BE2C (cell line): ENCODE measurements around the gene AP4B1.

Experiments
- DNase-seq: peaks from one replicate; pipeline ENCODE4 v3.0.0-alpha.2; 2020
- H3K27me3 ChIP-seq: fragments of 250-450 bp; sonication (Bioruptor Pico); 2 replicates; pipeline ENCODE4 v1.5.1; 2020; ENCODE audit warnings: mild to moderate bottlenecking
- H3K36me3 ChIP-seq: fragments of 250-450 bp; sonication (Bioruptor Pico); 2 replicates; pipeline ENCODE4 v1.5.1; 2020; ENCODE audit warnings: mild to moderate bottlenecking
- H3K4me1 ChIP-seq: fragments of 250-450 bp; sonication (Bioruptor Pico); 2 replicates; pipeline ENCODE4 v1.5.1; 2020
- H3K4me3 ChIP-seq: 2 replicates; pipeline ENCODE4 v1.5.1; 2011; ENCODE audit warnings: low read depth, low read length
- H3K9me3 ChIP-seq: fragments of 250-450 bp; sonication (Bioruptor Pico); 2 replicates; pipeline ENCODE4 v1.5.1; 2020
- TF ChIP-seq, protein P1 (sequence below): IDR thresholded peaks from 2 replicates; pipeline ENCODE4 v1.5.1; 2012; ENCODE audit warnings: mild to moderate bottlenecking, low read depth, low read length

The AP4B1 gene

DNA sequence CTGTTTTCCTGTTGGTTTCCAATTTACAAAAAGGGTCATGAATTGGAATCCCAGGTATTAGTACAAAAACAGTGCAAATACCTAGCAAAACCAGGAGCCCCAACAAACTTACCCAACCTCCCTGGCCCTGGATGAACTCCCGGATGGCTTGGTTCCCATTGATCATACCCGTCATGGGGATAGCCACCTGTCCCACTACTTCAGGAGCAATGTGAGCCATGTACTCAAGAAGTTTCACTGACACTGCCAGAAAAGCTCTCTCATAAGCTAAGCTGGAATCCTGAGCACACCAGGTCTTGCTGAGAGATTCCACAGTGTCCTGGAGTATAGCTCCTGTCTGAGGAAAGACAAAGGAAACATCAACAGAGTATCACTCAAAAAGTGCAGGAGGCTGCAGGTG, 22.9 kb downstream of the AP4B1 start:
- no peak for DNase-seq
- no peaks in the 10 kb centered on the region for H3K9me3 ChIP-seq
- H3K4me3 ChIP-seq = no peak overlapping the region
- TF ChIP-seq, protein P1, sequence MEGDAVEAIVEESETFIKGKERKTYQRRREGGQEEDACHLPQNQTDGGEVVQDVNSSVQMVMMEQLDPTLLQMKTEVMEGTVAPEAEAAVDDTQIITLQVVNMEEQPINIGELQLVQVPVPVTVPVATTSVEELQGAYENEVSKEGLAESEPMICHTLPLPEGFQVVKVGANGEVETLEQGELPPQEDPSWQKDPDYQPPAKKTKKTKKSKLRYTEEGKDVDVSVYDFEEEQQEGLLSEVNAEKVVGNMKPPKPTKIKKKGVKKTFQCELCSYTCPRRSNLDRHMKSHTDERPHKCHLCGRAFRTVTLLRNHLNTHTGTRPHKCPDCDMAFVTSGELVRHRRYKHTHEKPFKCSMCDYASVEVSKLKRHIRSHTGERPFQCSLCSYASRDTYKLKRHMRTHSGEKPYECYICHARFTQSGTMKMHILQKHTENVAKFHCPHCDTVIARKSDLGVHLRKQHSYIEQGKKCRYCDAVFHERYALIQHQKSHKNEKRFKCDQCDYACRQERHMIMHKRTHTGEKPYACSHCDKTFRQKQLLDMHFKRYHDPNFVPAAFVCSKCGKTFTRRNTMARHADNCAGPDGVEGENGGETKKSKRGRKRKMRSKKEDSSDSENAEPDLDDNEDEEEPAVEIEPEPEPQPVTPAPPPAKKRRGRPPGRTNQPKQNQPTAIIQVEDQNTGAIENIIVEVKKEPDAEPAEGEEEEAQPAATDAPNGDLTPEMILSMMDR = no peak
- H3K4me1 ChIP-seq = no peaks in the 10 kb centered on the region
- no peaks in the 10 kb centered on the region for H3K27me3 ChIP-seq
- no peaks in the 10 kb centered on the region for H3K36me3 ChIP-seq

DNA sequence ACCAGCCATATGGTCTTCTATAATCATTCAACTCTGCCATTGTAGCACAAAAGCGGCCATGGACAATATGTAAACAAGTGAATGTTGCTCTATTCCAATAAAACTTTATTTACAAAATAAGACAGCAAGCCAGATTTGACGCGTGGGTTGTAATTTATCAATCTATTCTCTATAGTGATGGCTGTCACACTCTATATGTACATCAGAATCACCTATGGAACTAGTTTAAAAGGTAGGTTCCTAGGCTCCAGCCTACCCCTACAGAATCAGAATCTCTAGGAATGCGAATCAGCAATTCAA, 24.9 kb downstream of the AP4B1 start:
- Histone ChIP-seq H3K4me3 (no peak overlapping the region), H3K36me3 (no peaks in the 10 kb centered on the region), H3K4me1 (no peaks in the 10 kb centered on the region), H3K27me3 (no peaks in the 10 kb centered on the region), H3K9me3 (no peaks in the 10 kb centered on the region)
- DNase-seq = no peak
- TF ChIP-seq, protein P1 = no peak

DNA sequence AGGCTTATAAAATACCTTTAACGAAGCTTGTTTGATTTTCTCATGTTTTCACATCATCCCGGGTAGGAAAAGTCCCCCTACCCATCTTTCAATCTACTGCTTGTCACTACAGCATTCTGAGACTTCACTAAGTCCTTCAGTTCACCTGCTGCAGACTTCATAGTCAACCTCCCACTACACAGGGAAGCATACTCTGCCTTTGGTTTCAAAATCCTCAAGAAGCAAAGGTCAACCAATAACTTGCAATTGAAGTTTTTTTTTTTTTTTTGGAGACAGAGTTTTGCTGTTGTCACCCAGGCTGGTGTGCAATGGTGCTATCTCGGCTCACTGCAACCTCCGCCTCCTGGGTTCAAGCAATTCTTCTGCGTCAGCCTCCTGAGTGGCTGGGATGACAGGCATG, 28.4 kb downstream of the AP4B1 start:
- DNase-seq = no peak
- H3K4me3 ChIP-seq = no peak overlapping the region
- H3K9me3 ChIP-seq = no peaks in the 10 kb centered on the region
- TF ChIP-seq, protein P1 = no peak
- no peaks in the 10 kb centered on the region for H3K4me1 ChIP-seq
- H3K27me3 ChIP-seq = no peaks in the 10 kb centered on the region; the same call in 1 of the 2 replicates
- H3K36me3 ChIP-seq = no peaks in the 10 kb centered on the region

DNA sequence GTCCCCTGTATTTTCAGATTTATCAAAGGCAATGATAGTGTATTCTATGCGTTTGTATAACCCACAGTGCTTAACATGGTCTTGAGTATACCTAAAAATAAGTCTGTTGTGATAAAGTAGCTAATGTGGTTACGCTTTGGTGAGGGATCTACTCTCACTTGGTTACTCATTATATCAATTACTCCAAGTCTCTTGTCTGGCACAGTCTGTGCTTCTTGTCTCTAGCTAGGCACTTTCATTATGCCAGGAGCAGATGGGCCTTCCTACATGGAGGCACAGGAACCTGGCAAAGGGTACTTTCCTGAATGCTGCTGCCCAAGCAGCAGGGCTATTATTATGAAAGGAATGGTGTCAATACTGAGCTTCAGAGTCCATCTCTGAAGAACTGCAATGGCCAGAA, 28.9 kb downstream of the AP4B1 start:
- Histone ChIP-seq H3K4me1 (no peaks in the 10 kb centered on the region), H3K27me3 (no peaks in the 10 kb centered on the region; the same call in 1 of the 2 replicates), H3K9me3 (no peaks in the 10 kb centered on the region), H3K4me3 (no peak overlapping the region), H3K36me3 (no peaks in the 10 kb centered on the region)
- TF ChIP-seq, protein P1 = no peak
- DNase-seq = no peak

DNA sequence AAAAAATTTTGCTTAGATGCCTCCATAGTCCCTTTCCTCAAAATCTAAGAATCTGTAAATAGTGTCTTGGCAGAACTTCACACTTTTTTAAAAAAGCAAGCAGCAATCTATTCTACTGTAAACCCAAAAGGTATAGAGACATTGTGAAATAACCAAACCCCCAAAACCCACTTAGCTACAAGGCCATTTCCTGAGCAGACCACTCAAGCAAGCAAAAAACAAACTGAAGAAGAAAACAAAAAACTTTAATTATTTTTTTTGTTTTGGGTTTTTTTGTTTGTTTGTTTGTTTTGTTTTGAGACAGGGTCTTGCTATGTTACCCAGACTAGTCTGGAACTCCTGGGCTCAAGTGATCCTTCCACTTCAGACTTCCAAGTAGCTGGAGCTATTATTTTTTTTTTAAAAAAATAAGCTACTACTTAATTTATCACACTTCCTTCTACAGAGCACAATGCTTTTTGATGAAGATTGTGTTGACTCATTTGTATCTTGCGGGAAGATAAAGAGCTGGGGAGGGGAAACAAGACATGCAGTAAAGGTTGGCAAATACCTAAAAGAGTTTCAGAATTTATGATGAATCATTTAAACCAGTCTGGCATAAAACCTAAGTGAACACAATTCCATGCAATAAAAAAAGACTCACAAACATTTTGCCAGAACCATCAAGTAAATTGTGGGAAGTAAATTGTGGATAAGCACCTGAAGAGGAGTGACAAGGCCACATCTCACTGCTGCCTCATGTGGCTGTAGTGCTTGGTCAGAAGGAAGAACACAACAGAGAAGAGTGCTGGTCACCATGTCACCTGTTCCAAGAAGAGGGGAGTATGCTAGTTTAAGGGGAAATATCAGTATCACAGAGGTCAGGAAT, 30.4 kb downstream of the AP4B1 start:
- DNase-seq = no peak
- Histone ChIP-seq H3K4me3 (no peak overlapping the region), H3K9me3 (no peaks in the 10 kb centered on the region), H3K36me3 (no peaks in the 10 kb centered on the region), H3K27me3 (no peaks in the 10 kb centered on the region; the same call in 1 of the 2 replicates), H3K4me1 (no peaks in the 10 kb centered on the region)
- TF ChIP-seq, protein P1 = peak; percentile 47

DNA sequence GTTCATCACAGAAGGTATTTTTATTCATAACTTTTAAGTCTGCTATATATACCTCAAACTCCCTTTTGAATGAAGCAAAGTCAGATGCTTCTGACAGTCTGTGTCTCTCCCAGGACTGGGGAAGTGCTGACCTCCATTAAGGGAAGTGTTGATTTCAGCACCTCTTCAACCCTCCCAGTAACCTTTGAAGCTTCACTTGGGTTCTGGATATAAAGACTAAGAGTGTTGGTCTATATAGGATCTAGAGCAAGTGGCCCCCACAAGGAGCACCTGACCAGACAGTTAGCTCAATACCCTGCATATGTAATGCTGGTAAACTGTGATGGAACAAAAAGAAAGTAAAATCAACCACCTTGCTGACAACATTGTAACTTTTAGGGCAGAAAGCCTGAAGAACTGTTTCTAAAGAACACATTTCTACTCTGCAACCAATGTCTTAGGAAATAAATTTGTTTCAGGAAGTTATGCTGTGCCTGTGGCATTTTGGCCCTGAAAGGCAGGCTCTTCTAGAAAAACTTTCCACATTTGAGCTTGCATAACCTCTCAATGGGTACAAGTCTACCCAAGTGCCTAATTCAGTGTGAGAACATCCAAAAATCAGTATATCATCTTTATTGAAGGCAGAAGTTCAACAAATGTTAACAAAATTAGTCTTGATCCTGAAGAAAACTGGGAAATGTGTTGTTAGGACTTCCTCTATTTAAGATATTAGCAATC, 32.2 kb downstream of the AP4B1 start:
- no peak overlapping the region for H3K4me3 ChIP-seq
- no peaks in the 10 kb centered on the region; the same call in 1 of the 2 replicates for H3K27me3 ChIP-seq
- no peaks in the 10 kb centered on the region for H3K36me3 ChIP-seq
- no peak for DNase-seq
- H3K9me3 ChIP-seq = no peaks in the 10 kb centered on the region
- TF ChIP-seq, protein P1 = no peak
- H3K4me1 ChIP-seq = no peaks in the 10 kb centered on the region
